ENCODE results near the gene MAFF. TPM values are rescaled to one million over a fixed set of nuclear protein-coding genes. Genes with fewer than 3 reads are reported as not detected.

Gene MAFF
- total and polyA plus RNA-seq, 7 experiments from 2014 or later, result 1.6 to 72.6 (median 5.1) TPM

- CTCF ChIA-PET, result interaction anchor here (1.4 kb wide), 1 partner anchor 67 kb away, joined by 3 read pairs; no protein-coding TSS in a partner anchor
- Mint-ChIP-seq H3K9me3 (peaks cover 0 to 1% (median 0%) of the 10 kb centered on the region in 11 donors), H3K27ac (peak within 1 kb of the TSS; percentile 36 to 94 (median 89)), H3K27me3 (peaks cover 0 to 14% (median 0%) of the 10 kb centered on the region in 5 donors), H3K36me3 (peaks cover 0 to 5% (median 0%) of the 10 kb centered on the region in 5 donors), H3K4me3 (peak within 1 kb of the TSS; percentile 88 to 100 (median 94)), H3K4me1 (peaks cover 34 to 50% (median 42%) of the 10 kb centered on the region in 7 donors)
- POLR2A ChIA-PET, result interaction anchor here (0.5 to 2.6 kb wide), 6 partner anchors 17 to 117 kb away, joined by 3 to 21 read pairs (median 4); partner anchors contain the start of gene MAFF
- Histone ChIP-seq H3K4me1 (ENCODE audit: control insufficient read depth in 2 of 2, insufficient read depth in 2 of 2, low read length in 2 of 2) (peaks cover 16 to 31% of the 10 kb centered on the region in 2 donors), H3K4me3 (ENCODE audit: low read length) (peak within 1 kb of the TSS; percentile 90), H3K36me3 (ENCODE audit: control insufficient read depth in 2 of 3, insufficient read depth in 3 of 3, low read length in 3 of 3) (no peaks in the 10 kb centered on the region), H3K27ac (ENCODE audit: low read depth, low read length) (peak within 1 kb of the TSS; percentile 67), H3K27me3 (ENCODE audit: control insufficient read depth in 2 of 2, insufficient read depth in 2 of 2, low read length in 2 of 2) (no peaks in the 10 kb centered on the region), H3K9me3 (ENCODE audit: control insufficient read depth in 2 of 3, low read length in 3 of 3) (no peaks in the 10 kb centered on the region)
- intact Hi-C loops (cut with micrococcal nuclease), result loop anchor here (1.0 to 10.0 kb wide), 12 partner anchors 20 to 519 kb away; partner anchors contain the start of genes DMC1 (in 2 of the 2), MAFF (in 2 of the 2), TMEM184B (in 2 of the 2) and ANKRD54 (in 1 of the 2)
- peak; percentile 86 to 99 (median 90) for DNase-seq
- peak; percentile 96 for ATAC-seq
Observed at GRCh38 chr22:38181453-38182200, 20.2 kb upstream of the MAFF start, which contains the start of gene PLA2G6. PLA2G6 (minus strand) TSS chr22:38181830; CDS start chr22:38169426, 12,404 bp downstream.

GRCh38 chr22:38184788-38185187 is 17.0 kb upstream of the MAFF start:
- Histone ChIP-seq H3K4me3 (ENCODE audit: low read length) (no peak overlapping the region), H3K4me1 (ENCODE audit: control insufficient read depth in 2 of 2, insufficient read depth in 2 of 2, low read length in 2 of 2) (peaks cover 11 to 22% of the 10 kb centered on the region in 2 donors), H3K27ac (ENCODE audit: low read depth, low read length) (no peak overlapping the region), H3K27me3 (ENCODE audit: control insufficient read depth in 2 of 2, insufficient read depth in 2 of 2, low read length in 2 of 2) (no peaks in the 10 kb centered on the region), H3K9me3 (ENCODE audit: control insufficient read depth in 2 of 3, low read length in 3 of 3) (no peaks in the 10 kb centered on the region), H3K36me3 (ENCODE audit: control insufficient read depth in 2 of 3, insufficient read depth in 3 of 3, low read length in 3 of 3) (no peaks in the 10 kb centered on the region)
- ChIA-PET CTCF (no interaction called here), POLR2A (interaction anchor here (0.7 to 1.2 kb wide), 2 partner anchors 12 to 37 kb away, joined by 3 read pairs; no protein-coding TSS in a partner anchor)
- no peak for ATAC-seq
- peaks cover 0 to 21% (median 0%) of the 10 kb centered on the region in 5 donors for H3K27me3 Mint-ChIP-seq
- peaks cover 0 to 3% (median 0%) of the 10 kb centered on the region in 11 donors for H3K9me3 Mint-ChIP-seq
- no peak for DNase-seq
- intact Hi-C loops (cut with micrococcal nuclease), result loop anchor here (5.0 to 10.0 kb wide), 5 partner anchors 72 to 380 kb away; partner anchors contain the start of genes ANKRD54 (in 1 of the 2), BAIAP2L2 (in 1 of the 2), EIF3L (in 1 of the 2) and GCAT (in 1 of the 2)
- H3K27ac Mint-ChIP-seq, result no peak overlapping the region
- H3K4me1 Mint-ChIP-seq, result peaks cover 17 to 27% (median 23%) of the 10 kb centered on the region in 7 donors
- no peak overlapping the region for H3K4me3 Mint-ChIP-seq
- no peaks in the 10 kb centered on the region for H3K36me3 Mint-ChIP-seq

DNA sequence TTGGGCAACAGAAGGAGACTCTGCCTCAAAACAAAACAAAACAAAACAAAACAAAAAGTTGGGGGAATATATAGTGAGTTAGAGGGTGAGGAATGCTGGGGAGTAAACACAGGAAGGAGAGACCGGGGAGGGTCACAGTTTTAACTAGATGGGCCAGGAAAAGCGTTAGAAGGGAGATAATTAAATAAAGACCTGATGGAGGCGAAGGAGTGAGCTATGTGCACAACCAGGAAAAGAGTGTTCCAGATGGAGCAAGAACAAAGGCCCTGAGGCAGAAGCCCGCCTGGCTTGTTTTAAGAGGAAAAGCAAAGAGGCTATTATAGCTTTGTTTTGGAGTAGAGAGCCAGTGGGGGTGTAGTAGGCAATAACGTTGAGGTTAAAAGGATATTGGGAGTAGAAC is 15.4 kb upstream of the MAFF start:
- intact Hi-C loops (cut with micrococcal nuclease), result loop anchor here in 1 of 2 donors (10.0 kb wide), 1 partner anchor 382 kb away; the partner anchor contains the start of gene GCAT
- H3K9me3 ChIP-seq (ENCODE audit: control insufficient read depth in 2 of 3, low read length in 3 of 3), result no peaks in the 10 kb centered on the region
- peaks cover 0 to 23% (median 0%) of the 10 kb centered on the region in 5 donors for H3K27me3 Mint-ChIP-seq
- H3K27ac ChIP-seq (ENCODE audit: low read depth, low read length), result no peak overlapping the region
- H3K36me3 Mint-ChIP-seq, result no peaks in the 10 kb centered on the region
- peaks cover under 1 to 11% (median 7%) of the 10 kb centered on the region in 7 donors for H3K4me1 Mint-ChIP-seq
- no peak overlapping the region for H3K4me3 ChIP-seq (ENCODE audit: low read length)
- H3K27me3 ChIP-seq (ENCODE audit: control insufficient read depth in 2 of 2, insufficient read depth in 2 of 2, low read length in 2 of 2), result no peaks in the 10 kb centered on the region
- no peak overlapping the region for H3K27ac Mint-ChIP-seq
- ChIA-PET POLR2A (interaction anchor here (0.6 to 0.7 kb wide), 2 partner anchors 15 to 20 kb away, joined by 3 read pairs; partner anchors contain the start of gene MAFF), CTCF (interaction anchor here (0.6 kb wide), 1 partner anchor 853 kb away, joined by 3 read pairs; no protein-coding TSS in a partner anchor)
- ATAC-seq (no peak), DNase-seq (no peak)
- peaks cover 0 to 3% (median 0%) of the 10 kb centered on the region in 11 donors for H3K9me3 Mint-ChIP-seq
- no peak overlapping the region for H3K4me3 Mint-ChIP-seq
- H3K36me3 ChIP-seq (ENCODE audit: control insufficient read depth in 2 of 3, insufficient read depth in 3 of 3, low read length in 3 of 3), result no peaks in the 10 kb centered on the region
- peaks cover 0 to 6% of the 10 kb centered on the region in 2 donors for H3K4me1 ChIP-seq (ENCODE audit: control insufficient read depth in 2 of 2, insufficient read depth in 2 of 2, low read length in 2 of 2)

DNA sequence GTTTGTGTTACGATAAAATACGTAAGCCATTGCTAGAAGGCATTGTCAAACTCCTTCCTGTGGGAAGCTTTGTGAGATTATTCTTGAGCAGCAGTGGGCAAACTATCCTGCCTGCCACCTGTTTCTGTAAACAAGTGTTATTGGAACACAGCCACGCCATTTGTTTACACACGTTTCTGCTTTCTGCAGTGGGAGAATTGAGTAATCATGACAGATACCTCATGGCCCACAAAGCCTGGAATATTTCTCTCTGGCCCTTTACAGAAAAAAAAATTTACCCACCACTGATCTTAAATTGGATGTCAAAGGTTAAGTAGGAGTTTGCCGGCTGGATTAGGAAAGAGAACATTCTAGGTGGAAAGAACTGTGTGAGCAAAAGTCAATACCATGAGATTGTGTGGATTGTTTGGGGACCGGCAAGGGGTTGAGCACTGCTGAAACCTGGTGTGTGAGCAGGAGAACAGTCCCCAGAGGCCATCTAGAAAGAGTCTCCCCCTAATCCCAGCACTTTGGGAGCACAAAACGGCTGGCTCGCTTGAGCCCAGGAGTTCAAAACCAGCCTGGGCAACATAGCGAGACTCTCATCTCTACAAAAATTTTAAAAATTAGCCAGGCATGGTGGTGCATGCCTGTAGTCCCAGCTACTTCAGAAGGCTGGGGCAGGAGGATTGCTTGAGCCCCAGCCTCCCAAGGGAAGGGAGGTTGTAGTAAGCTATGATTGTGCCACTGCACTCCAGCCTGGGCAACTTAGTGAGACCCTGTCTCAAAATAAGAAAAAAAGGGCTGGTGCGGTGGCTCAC is 14.2 kb upstream of the MAFF start:
- ChIA-PET POLR2A (no interaction called here), CTCF (no interaction called here)
- H3K36me3 Mint-ChIP-seq, result no peaks in the 10 kb centered on the region
- peaks cover 0 to 30% (median 0%) of the 10 kb centered on the region in 5 donors for H3K27me3 Mint-ChIP-seq
- H3K27ac ChIP-seq (ENCODE audit: low read depth, low read length), result no peak overlapping the region
- DNase-seq, result no peak
- peaks cover 0 to 3% (median 0%) of the 10 kb centered on the region in 11 donors for H3K9me3 Mint-ChIP-seq
- H3K4me1 Mint-ChIP-seq, result peaks cover 0 to 5% (median 0%) of the 10 kb centered on the region in 7 donors
- intact Hi-C loops (cut with micrococcal nuclease), result loop anchor here in 1 of 2 donors (10.0 kb wide), 1 partner anchor 383 kb away; the partner anchor contains the start of gene GCAT
- H3K36me3 ChIP-seq (ENCODE audit: control insufficient read depth in 2 of 3, insufficient read depth in 3 of 3, low read length in 3 of 3), result no peaks in the 10 kb centered on the region
- H3K9me3 ChIP-seq (ENCODE audit: control insufficient read depth in 2 of 3, low read length in 3 of 3), result no peaks in the 10 kb centered on the region
- H3K27ac Mint-ChIP-seq, result no peak overlapping the region
- no peak overlapping the region for H3K4me3 Mint-ChIP-seq
- H3K27me3 ChIP-seq (ENCODE audit: control insufficient read depth in 2 of 2, insufficient read depth in 2 of 2, low read length in 2 of 2), result no peaks in the 10 kb centered on the region
- ATAC-seq, result no peak
- no peaks in the 10 kb centered on the region for H3K4me1 ChIP-seq (ENCODE audit: control insufficient read depth in 2 of 2, insufficient read depth in 2 of 2, low read length in 2 of 2)
- no peak overlapping the region for H3K4me3 ChIP-seq (ENCODE audit: low read length)

DNA sequence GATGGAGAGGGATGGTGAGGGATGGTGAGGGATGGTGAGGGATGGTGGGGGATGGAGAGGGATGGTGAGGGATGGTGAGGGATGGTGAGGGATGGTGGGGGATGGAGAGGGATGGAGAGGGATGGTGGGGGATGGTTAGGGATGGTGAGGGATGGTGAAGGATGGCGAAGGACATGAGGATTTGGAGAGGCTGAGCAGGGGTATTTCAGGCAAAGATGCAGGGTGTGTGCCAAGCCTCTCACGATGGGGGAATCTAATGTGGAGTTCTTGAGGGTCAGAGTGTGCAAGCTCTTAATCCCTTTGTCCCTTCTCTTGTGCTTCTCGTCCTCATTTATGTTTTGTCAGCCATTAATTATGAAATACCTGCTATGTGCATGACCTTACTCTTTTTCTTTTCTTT is 12.7 kb upstream of the MAFF start:
- no peaks in the 10 kb centered on the region for H3K36me3 ChIP-seq (ENCODE audit: control insufficient read depth in 2 of 3, insufficient read depth in 3 of 3, low read length in 3 of 3)
- Mint-ChIP-seq H3K4me3 (no peak overlapping the region), H3K36me3 (no peaks in the 10 kb centered on the region), H3K27me3 (peaks cover 0 to 33% (median 0%) of the 10 kb centered on the region in 5 donors), H3K27ac (no peak overlapping the region), H3K4me1 (peaks cover 0 to 6% (median 0%) of the 10 kb centered on the region in 7 donors), H3K9me3 (peaks cover 0 to 4% (median 0%) of the 10 kb centered on the region in 11 donors)
- ChIA-PET CTCF (no interaction called here), POLR2A (no interaction called here)
- DNase-seq, result no peak
- intact Hi-C loops (cut with micrococcal nuclease), result loop anchor here in 1 of 2 donors (10.0 kb wide), 1 partner anchor 384 kb away; the partner anchor contains the start of gene GCAT
- no peak for ATAC-seq
- H3K4me3 ChIP-seq (ENCODE audit: low read length), result no peak overlapping the region
- no peaks in the 10 kb centered on the region for H3K4me1 ChIP-seq (ENCODE audit: control insufficient read depth in 2 of 2, insufficient read depth in 2 of 2, low read length in 2 of 2)
- H3K27ac ChIP-seq (ENCODE audit: low read depth, low read length), result no peak overlapping the region
- no peaks in the 10 kb centered on the region for H3K27me3 ChIP-seq (ENCODE audit: control insufficient read depth in 2 of 2, insufficient read depth in 2 of 2, low read length in 2 of 2)
- no peaks in the 10 kb centered on the region for H3K9me3 ChIP-seq (ENCODE audit: control insufficient read depth in 2 of 3, low read length in 3 of 3)

DNA sequence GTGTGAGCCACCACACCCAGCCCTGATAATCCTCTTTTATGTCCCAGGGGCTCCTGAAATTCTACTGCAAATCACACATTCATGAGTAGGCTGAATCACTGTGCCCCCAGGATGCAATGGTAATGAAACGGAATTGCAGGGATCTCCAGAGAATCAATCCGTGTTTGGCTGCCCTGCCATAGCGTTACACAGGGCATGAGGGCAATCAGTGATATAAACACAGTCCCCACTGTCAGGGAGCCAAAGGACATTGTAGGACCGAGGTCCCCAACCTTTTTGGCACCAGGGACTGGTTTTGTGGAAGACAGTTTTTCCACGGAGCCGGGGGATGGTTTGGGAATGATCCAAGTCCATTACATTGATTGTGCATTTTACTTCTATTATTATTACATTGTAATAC is 11.2 kb upstream of the MAFF start:
- ATAC-seq (no peak), DNase-seq (no peak)
- Mint-ChIP-seq H3K9me3 (peaks cover 0 to 4% (median 0%) of the 10 kb centered on the region in 11 donors), H3K27me3 (peaks cover 0 to 26% (median 0%) of the 10 kb centered on the region in 5 donors), H3K36me3 (no peaks in the 10 kb centered on the region), H3K4me3 (no peak overlapping the region), H3K27ac (no peak overlapping the region), H3K4me1 (peaks cover 0 to 14% (median 0%) of the 10 kb centered on the region in 7 donors)
- Histone ChIP-seq H3K9me3 (ENCODE audit: control insufficient read depth in 2 of 3, low read length in 3 of 3) (no peaks in the 10 kb centered on the region), H3K36me3 (ENCODE audit: control insufficient read depth in 2 of 3, insufficient read depth in 3 of 3, low read length in 3 of 3) (no peaks in the 10 kb centered on the region), H3K4me3 (ENCODE audit: low read length) (no peak overlapping the region), H3K4me1 (ENCODE audit: control insufficient read depth in 2 of 2, insufficient read depth in 2 of 2, low read length in 2 of 2) (no peaks in the 10 kb centered on the region), H3K27ac (ENCODE audit: low read depth, low read length) (no peak overlapping the region), H3K27me3 (ENCODE audit: control insufficient read depth in 2 of 2, insufficient read depth in 2 of 2, low read length in 2 of 2) (no peaks in the 10 kb centered on the region)
- POLR2A ChIA-PET, result interaction anchor here (1.7 kb wide), 1 partner anchor 11 kb away, joined by 7 read pairs; the partner anchor contains the start of gene MAFF
- intact Hi-C loops (cut with micrococcal nuclease), result no loop called here
- CTCF ChIA-PET, result interaction anchor here (1.2 kb wide), 1 partner anchor 39 kb away, joined by 4 read pairs; no protein-coding TSS in a partner anchor

Data from naive thymus-derived CD4-positive, alpha-beta T cell (primary cell).